ENCODE data around the gene TMEM171.

Gene TMEM171

GRCh38 chr5:73096239-73096575 lies 24.2 kb upstream of the TMEM171 start:
- DNase-seq (ENCODE audit: low read depth) = no peak
- TF ChIP-seq CTCF (IDR thresholded peaks at IDR 0.05; ENCODE audit: low read length, missing control alignments) = no peak

GRCh38 chr5:73097740-73098139 lies 22.6 kb upstream of the TMEM171 start:
- H3K4me3 ChIP-seq (replicated peaks; ENCODE audit: low read depth, low read length) = no peak overlapping the region
- TF ChIP-seq CTCF (IDR thresholded peaks at IDR 0.05; ENCODE audit: low read length, missing control alignments) = no peak
- DNase-seq (ENCODE audit: low read depth) = no peak

More at GRCh38 chr5:73096239-73096575, 24.2 kb upstream of the TMEM171 start:
- no peak overlapping the region for H3K4me3 ChIP-seq (replicated peaks; ENCODE audit: low read depth, low read length)

- TF ChIP-seq CTCF (IDR thresholded peaks at IDR 0.05; ENCODE audit: low read length, missing control alignments) = no peak
- no peak for DNase-seq (ENCODE audit: low read depth)
- no peak overlapping the region for H3K4me3 ChIP-seq (replicated peaks; ENCODE audit: low read depth, low read length)
Observed at GRCh38 chr5:73100109-73100508, 20.3 kb upstream of the TMEM171 start.

GRCh38 chr5:73103870-73104299 lies 16.5 kb upstream of the TMEM171 start:
- no peak for TF ChIP-seq CTCF (IDR thresholded peaks at IDR 0.05; ENCODE audit: low read length, missing control alignments)
- no peak for DNase-seq (ENCODE audit: low read depth)
- H3K4me3 ChIP-seq (replicated peaks; ENCODE audit: low read depth, low read length) = no peak overlapping the region

GRCh38 chr5:73104326-73104725 lies 16.0 kb upstream of the TMEM171 start:
- TF ChIP-seq CTCF (IDR thresholded peaks at IDR 0.05; ENCODE audit: low read length, missing control alignments) = no peak
- DNase-seq (ENCODE audit: low read depth) = no peak
- H3K4me3 ChIP-seq (replicated peaks; ENCODE audit: low read depth, low read length) = no peak overlapping the region

GRCh38 chr5:73106335-73106734 lies 14.0 kb upstream of the TMEM171 start:
- TF ChIP-seq CTCF (IDR thresholded peaks at IDR 0.05; ENCODE audit: low read length, missing control alignments) = no peak
- H3K4me3 ChIP-seq (replicated peaks; ENCODE audit: low read depth, low read length) = no peak overlapping the region
- no peak for DNase-seq (ENCODE audit: low read depth)

GRCh38 chr5:73110190-73110589 lies 10.2 kb upstream of the TMEM171 start:
- no peak for DNase-seq (ENCODE audit: low read depth)
- TF ChIP-seq CTCF (IDR thresholded peaks at IDR 0.05; ENCODE audit: low read length, missing control alignments) = no peak
- H3K4me3 ChIP-seq (replicated peaks; ENCODE audit: low read depth, low read length) = no peak overlapping the region

Data from fibroblast of pulmonary artery (primary cell).